Stomach (tissue), 4 donors: Measurements from ENCODE around the gene ANO1.

Source experiments
- CTCF ChIP-seq, 7 experiments: fragments of 450-650 bp in 4 of 7; fragments of 200-600 bp in 3 of 7; sonication (generic) in 3 of 7; IDR thresholded peaks; one replicate each; pipeline ENCODE4 v1.5.1; 2016 to 2019; ENCODE audit warnings: antibody characterized with exemption in 7 of 7, control low read depth in 2 of 7, mild to moderate bottlenecking in 1 of 7
- EP300 ChIP-seq: sonication (generic); formaldehyde crosslinking; IDR thresholded peaks from one replicate; pipeline ENCODE4 v1.6.1; 2017; ENCODE audit warnings: antibody characterized with exemption
- POLR2AphosphoS5 ChIP-seq, 3 donors: sonication (generic); formaldehyde crosslinking; IDR thresholded peaks; one replicate each; pipeline ENCODE4 v1.6.1; 2016; ENCODE audit warnings: antibody characterized with exemption in 3 of 3

DNA sequence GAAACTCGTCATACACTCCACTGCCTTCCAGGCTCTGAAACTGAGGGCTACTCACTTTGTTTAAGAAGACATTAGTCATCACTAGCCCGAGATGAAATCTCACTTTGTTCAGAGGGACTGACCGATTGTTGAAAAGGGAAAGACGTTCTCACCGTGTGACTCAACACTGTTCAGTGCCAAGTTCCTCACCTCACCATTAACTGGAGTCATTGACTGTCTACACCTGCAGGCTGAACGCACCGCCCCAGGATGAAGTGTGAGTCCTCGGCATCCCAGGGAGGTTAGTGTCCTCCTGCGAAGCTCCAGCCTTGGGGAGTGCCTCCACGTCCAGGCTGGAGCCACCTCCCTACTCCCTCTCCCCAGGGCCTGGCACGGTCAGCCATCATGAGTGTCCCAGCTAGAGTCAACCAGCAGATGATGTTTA is 155.4 kb downstream of the ANO1 start:
- no peak for TF ChIP-seq CTCF (IDR thresholded peaks at IDR 0.05)
- no peak for TF ChIP-seq EP300
- TF ChIP-seq POLR2AphosphoS5 (IDR thresholded peaks at IDR 0.05): peak in 1 of 3 donors; percentile 11
